Tibial artery (tissue), 4 donors: Measurements from ENCODE around the gene ABCC2.

Source experiments
- DNase-seq, 2 donors: peaks; one replicate each; pipeline ENCODE4 v3.0.0-alpha.2; 2019
- H3K27ac ChIP-seq, 2 donors: fragments of 200-600 bp; sonication (generic) in 1 of 2; 1 replicate in 1 of 2; 2 replicates in 1 of 2; pipeline ENCODE4 v1.5.1; 2018 to 2019; ENCODE audit warnings: mild to moderate bottlenecking in 1 of 2
- H3K27me3 ChIP-seq, 2 donors: fragments of 200-600 bp; sonication (generic) in 1 of 2; one replicate each; pipeline versions ENCODE4 v1.5.1 to v1.6.0; 2016 to 2019
- H3K36me3 ChIP-seq, 3 donors: fragments of 200-600 bp; sonication (generic) in 2 of 3; one replicate each; pipeline ENCODE4 v1.5.1; 2016 to 2019; ENCODE audit warnings: mild to moderate bottlenecking in 2 of 3
- H3K4me1 ChIP-seq, 4 donors: fragments of 200-600 bp; sonication (generic) in 2 of 4; 1 replicate in 3 of 4; 2 replicates in 1 of 4; pipeline ENCODE4 v1.5.1; 2016 to 2019
- H3K4me3 ChIP-seq, 2 donors: fragments of 200-600 bp; sonication (generic) in 1 of 2; 1 replicate in 1 of 2; 2 replicates in 1 of 2; pipeline ENCODE4 v1.5.1; 2018 to 2019; ENCODE audit warnings: mild to moderate bottlenecking in 2 of 2
- H3K9me3 ChIP-seq, 3 donors: fragments of 200-600 bp; sonication (generic) in 1 of 3; one replicate each; pipeline ENCODE4 v1.5.1; 2016 to 2019
- CTCF ChIP-seq, 2 experiments: fragments of 200-600 bp in 1 of 2; fragments of 450-650 bp in 1 of 2; IDR thresholded peaks; one replicate each; pipeline ENCODE4 v1.5.1; 2017 to 2019; ENCODE audit warnings: antibody characterized with exemption in 2 of 2, mild to moderate bottlenecking in 1 of 2, moderate library complexity in 1 of 2
- intact Hi-C: fragments of 100-400 bp; cut with DNase I; formaldehyde crosslinking; loops from one replicate; pipeline ENCODE4 v1.15.0; 2023; ENCODE audit warnings: low total_unique reads

Gene ABCC2

DNA sequence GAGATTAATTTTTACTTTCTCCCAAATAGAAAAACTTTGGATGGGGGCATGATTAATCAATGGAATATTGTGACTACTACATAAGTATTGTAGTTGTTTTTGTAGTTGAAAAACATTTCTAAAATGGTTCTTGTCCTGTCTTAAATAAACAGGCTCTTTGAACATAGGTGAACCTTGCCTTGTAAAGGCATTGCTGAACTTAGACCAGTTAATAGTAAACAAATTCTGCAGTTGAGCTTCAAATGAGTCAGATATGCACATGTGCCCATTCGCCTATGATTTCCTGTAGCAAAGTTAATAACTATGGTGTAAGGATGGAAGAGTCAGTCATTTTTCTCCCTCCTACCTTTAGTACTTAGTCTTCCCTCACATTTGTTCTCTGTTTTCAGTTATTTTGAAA lies 27.8 kb upstream of the ABCC2 start:
- DNase-seq, result no peak
- Histone ChIP-seq H3K4me1 (no peaks in the 10 kb centered on the region), H3K27ac (no peak overlapping the region), H3K4me3 (no peak overlapping the region), H3K27me3 (no peaks in the 10 kb centered on the region), H3K36me3 (peaks cover 61 to 97% (median 85%) of the 10 kb centered on the region in 3 donors), H3K9me3 (no peaks in the 10 kb centered on the region)
- TF ChIP-seq CTCF (IDR thresholded peaks at IDR 0.05), result no peak
- intact Hi-C loops, result no loop called here

GRCh38 chr10:99756159-99756558 lies 26.3 kb upstream of the ABCC2 start:
- no peak for DNase-seq
- no peak overlapping the region for H3K27ac ChIP-seq
- TF ChIP-seq CTCF (IDR thresholded peaks at IDR 0.05), result no peak
- H3K4me1 ChIP-seq, result no peaks in the 10 kb centered on the region
- H3K4me3 ChIP-seq, result no peak overlapping the region
- no peaks in the 10 kb centered on the region for H3K27me3 ChIP-seq
- H3K9me3 ChIP-seq, result no peaks in the 10 kb centered on the region
- intact Hi-C loops, result no loop called here
- H3K36me3 ChIP-seq, result peaks cover 65 to 97% (median 89%) of the 10 kb centered on the region in 3 donors

GRCh38 chr10:99758211-99758891 lies 24.1 kb upstream of the ABCC2 start:
- no peaks in the 10 kb centered on the region for H3K4me1 ChIP-seq
- H3K4me3 ChIP-seq, result no peak overlapping the region
- no peak overlapping the region for H3K27ac ChIP-seq
- TF ChIP-seq CTCF (IDR thresholded peaks at IDR 0.05), result no peak
- intact Hi-C loops, result no loop called here
- DNase-seq, result no peak
- H3K9me3 ChIP-seq, result no peaks in the 10 kb centered on the region
- H3K36me3 ChIP-seq, result peaks cover 53 to 79% (median 78%) of the 10 kb centered on the region in 3 donors
- H3K27me3 ChIP-seq, result no peaks in the 10 kb centered on the region

DNA sequence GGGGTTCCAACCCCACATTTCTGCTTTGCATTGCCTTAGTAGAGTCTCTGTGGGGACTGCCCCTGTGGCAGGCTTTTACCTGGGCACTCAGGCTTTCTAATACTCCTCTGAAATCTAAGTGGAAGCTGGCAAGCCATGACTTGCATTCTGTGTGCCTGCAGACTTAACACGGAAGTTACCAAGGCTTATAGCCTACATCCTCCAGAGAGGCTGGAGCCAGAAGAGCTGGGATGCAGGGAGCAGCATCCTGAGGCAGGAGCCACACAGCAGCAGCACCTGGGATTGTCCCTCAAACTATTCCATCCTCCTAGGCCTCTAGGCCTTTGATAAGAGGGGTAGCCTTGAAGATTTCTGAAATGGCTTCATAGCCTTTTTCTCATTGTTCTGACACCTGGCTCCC lies 22.1 kb upstream of the ABCC2 start:
- DNase-seq, result no peak
- intact Hi-C loops, result no loop called here
- Histone ChIP-seq H3K4me1 (no peaks in the 10 kb centered on the region), H3K36me3 (peaks cover 44 to 69% (median 59%) of the 10 kb centered on the region in 3 donors), H3K27me3 (no peaks in the 10 kb centered on the region), H3K27ac (no peak overlapping the region), H3K4me3 (no peak overlapping the region), H3K9me3 (no peaks in the 10 kb centered on the region)
- TF ChIP-seq CTCF (IDR thresholded peaks at IDR 0.05), result no peak

DNA sequence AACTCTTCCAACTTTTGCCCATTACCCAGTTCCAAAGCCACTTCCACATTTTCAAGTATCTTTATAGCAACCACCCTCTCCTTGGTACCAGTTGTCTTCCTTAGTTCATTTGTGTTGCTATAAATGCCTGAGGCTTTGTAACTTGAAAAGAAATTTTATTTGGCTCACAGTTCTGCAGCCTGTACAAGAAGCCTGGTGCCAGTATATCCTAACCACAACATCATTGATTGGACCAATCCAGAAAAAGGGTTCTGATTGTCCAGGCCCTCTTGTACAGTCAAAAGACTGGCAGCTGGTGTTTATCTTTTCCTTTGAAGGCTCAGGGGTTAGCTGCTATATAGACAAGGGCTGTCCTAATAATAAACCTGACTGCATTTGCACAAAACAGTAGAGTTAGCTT lies 21.1 kb upstream of the ABCC2 start:
- no peak for TF ChIP-seq CTCF (IDR thresholded peaks at IDR 0.05)
- no peaks in the 10 kb centered on the region for H3K4me1 ChIP-seq
- H3K36me3 ChIP-seq, result peaks cover 34 to 60% (median 48%) of the 10 kb centered on the region in 3 donors
- intact Hi-C loops, result no loop called here
- H3K27me3 ChIP-seq, result no peaks in the 10 kb centered on the region
- no peaks in the 10 kb centered on the region for H3K9me3 ChIP-seq
- no peak overlapping the region for H3K4me3 ChIP-seq
- DNase-seq, result no peak
- no peak overlapping the region for H3K27ac ChIP-seq
